A549 treated with CpdA at 1 μM for 4 hours (cell line): ENCODE data around the gene PRDM12. TPM values are rescaled to one million over a fixed set of nuclear protein-coding genes. Genes with fewer than 3 reads are reported as not detected.

Experiments used
- total RNA-seq: library from RNA; stranded (reverse); fragments of 200-300 nt; extraction: Qiagen RNA extraction; gene quantifications from 5 replicates; pipeline ENCODE4 v1.2.3, GENCODE V29; 2022; ENCODE audit warnings: low read depth

The PRDM12 gene
- total RNA-seq: 0.27 to 0.36 TPM (median 0.29 TPM) in 5 replicates

DNA sequence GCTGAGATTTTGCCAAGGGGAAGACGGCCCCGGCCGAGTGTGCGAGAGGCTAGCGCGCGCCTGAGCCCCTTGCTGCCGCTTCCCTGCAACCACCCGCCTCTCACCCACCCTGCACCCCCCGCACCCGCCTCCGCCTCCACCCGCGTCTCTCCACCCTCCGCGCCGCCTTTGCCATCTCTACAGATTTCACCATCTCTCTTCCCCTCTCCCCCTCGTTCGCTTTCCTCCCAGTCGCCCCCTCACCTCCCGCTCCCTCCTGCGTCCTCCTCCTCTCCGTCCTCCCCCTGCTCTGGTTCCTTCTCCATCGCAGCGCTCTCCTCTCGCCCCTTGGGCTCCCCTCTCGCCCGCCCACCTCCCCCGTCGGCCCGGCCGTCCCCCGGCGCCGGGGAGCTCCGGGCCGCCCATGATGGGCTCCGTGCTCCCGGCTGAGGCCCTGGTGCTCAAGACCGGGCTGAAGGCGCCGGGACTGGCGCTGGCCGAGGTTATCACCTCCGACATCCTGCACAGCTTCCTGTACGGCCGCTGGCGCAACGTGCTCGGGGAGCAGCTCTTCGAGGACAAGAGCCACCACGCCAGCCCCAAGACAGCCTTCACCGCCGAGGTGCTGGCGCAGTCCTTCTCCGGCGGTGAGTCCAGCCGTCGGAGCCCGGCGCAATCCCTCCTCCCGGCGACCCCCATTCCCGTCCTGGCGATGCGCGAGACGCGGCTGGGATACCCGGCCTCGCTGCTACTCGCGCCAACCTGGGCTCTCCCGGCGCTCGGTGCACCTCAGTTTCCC lies at the start of gene PRDM12:
TSS of gene PRDM12 (plus strand) at position 344 of the 778 bp plus-strand sequence. CDS start at position 404, 60 bp downstream.

DNA sequence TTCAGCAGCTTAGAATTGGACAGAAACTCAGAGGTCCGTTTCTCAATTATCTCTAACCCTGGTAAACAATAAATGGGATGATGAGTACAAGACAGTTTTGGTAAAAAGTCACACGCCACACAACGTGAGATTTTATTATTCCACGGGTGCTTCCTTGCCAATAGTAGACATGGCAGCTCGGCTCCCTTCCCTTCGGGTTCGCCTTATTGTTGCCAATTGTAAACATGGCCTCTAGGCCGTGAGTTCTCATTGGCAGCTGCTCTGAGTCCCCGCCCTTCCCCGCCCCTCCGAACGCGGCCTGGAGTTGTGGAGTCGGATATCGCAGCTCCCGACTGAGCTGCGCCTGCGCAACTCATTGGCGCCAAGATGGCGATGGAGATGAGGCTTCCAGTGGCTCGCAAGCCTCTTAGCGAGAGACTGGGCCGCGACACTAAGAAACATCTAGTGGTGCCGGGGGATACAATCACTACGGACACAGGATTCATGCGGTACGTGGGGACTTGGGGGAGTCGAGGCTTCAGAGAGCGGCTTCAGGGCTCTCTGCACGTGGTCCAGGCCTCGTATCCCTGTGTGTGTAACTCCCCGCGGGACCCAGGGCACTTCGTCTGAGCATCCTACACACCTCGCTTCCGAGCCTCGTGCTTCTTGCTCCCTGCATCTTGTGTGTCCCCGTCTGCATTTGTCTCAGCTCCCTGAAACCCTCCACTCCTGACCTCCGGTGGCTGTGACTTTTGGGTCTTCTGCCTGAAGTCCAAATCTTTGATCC lies 29.2 kb downstream of the PRDM12 start, which contains the start of gene EXOSC2:
TSS of gene EXOSC2 (plus strand) at position 355 of the 766 bp plus-strand sequence. CDS start at position 367, 12 bp downstream.

Other genes with a start within 250 kb of the PRDM12 start
- gene ASS1, start 219.6 kb upstream of the PRDM12 start, total RNA-seq: 15.9 to 17.6 TPM (median 16.7 TPM) in 5 replicates
- 50.2 to 57.2 TPM (median 50.7 TPM) in 5 replicates for gene FUBP3, start 85.0 kb upstream of the PRDM12 start, total RNA-seq
- 56.8 to 92.6 TPM (median 57.1 TPM) in 5 replicates for gene EXOSC2, start 29.2 kb downstream of the PRDM12 start, total RNA-seq
- 40.4 to 54.3 TPM (median 49.3 TPM) in 5 replicates for gene ABL1, start 170.7 kb downstream of the PRDM12 start, total RNA-seq
- gene QRFP, start 232.2 kb downstream of the PRDM12 start, total RNA-seq: not detected in 5 replicates